Stimulated activated CD4-positive, alpha-beta T cell treated with anti-CD3 and anti-CD28 coated beads, Interleukin-15, amount 100 ng/mL, for 48 hours (primary cell): ENCODE results near the gene H2AZ1.
"Not testable (repeated sequence)": the region's sequence is repeated elsewhere in the genome, so short reads cannot be mapped to it uniquely, and the experiment has no call there.

Source experiments
- DNase-seq, 2 donors: peaks; one replicate each; pipeline ENCODE4 v3.0.0-alpha.2; 2020; ENCODE audit warnings: low read depth in 2 of 2

The H2AZ1 gene

DNA sequence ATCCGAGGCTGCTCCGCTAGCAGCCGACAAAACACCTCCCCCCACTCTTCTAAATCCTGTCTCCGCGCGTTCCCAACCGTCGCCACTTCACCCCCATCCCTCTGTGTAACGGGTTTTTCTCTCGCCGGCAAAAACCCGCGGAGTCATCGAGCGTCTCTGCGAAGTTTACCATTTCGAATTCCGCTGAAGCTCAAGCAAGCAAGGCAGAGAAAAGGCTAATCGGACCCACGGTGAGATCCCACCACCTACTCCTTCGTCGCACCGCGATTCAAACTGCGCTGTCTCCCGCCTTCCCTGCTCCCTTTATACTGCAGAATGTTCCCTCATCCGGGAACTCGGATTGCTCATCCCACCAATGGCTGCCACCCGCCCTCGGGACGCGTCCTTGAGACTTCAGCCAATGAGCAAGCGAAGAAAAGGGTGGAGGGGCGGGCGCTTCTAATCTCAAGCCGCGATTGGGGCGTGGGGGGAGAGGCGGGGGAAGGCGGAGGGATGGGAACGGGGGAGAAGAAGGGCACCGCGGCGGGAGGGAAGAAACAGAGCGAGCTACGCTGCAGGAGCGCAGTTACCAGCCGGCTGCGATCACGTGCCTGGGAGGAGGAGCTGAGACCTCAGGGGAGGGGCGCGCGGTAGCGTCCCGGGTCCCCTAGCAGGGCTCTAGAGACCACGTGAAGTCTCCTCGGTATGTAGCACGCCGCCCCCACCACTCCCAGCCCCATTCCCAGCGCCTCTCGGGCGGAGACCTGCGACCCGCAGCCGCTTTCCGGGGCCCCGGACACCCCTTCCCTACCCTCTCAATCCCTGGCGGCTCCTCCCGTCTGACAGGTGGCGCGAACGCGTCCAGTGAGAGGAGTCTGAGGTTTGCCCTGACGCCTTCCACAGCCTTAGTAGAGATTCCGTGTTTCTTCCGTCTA, at the start of gene H2AZ1:
TSS of gene H2AZ1 (minus strand) at position 277 of the 914 bp plus-strand sequence. CDS start at position 172, 105 bp downstream.
- peak; percentile 98 to 99 for DNase-seq

DNA sequence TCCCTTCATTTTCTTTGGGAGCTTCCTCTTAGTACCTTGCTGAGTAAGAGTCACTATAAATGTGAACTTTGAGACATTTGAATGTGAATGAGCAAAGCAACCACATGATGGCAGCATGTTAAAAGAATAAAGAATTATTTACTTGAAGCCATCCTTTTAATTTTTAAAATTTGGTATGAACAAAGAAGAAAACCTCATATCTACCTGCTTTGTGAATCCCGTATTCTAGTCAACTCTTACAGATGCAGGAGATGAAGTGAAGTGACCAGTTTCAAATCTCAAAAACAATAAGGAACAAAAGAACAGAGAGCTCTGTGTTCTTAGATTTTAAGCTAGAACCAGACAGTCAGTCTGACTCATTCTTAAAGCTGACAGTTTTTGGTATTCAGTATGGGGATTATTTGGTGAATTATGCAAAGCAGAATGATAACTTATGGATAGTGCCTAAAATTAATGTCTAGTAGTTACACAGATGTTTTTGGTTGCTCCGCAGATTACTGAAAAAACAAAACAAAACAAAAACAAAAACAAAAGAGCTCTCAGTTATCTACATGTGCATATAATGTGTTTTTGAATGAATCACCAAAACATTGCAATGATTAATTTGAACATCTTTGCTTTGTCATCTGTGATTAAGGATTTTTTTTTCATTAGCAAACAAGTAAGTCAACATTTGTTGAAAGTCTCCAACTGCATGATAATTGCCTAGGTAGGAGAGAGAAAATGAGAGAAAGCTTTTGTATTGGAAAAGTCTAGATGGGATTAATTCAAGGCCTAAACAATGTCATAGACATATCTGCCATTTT, 48.2 kb upstream of the H2AZ1 start:
- DNase-seq = no peak

DNA sequence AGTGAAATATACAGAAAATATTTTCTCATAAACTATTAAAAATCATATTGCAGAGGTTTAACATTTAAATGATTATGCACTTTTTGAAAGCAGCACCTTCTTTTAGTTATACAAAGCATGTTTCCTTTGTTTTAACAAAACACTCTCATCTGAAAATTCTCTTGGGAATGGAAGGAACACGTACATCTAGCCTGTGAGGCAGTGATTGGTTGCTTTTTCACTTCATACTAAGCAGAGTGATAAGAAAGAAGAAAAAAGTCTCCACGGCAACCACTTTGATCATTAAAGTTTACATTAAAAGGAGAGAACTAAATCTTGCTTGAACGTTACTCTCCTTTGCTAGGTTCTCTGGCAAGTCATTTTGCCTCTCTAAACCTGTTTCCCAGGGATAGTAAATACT, 41.7 kb upstream of the H2AZ1 start:
- no peak for DNase-seq

- DNase-seq = no peak
Observed at GRCh38 chr4:99987681-99988080, 37.6 kb upstream of the H2AZ1 start.

DNA sequence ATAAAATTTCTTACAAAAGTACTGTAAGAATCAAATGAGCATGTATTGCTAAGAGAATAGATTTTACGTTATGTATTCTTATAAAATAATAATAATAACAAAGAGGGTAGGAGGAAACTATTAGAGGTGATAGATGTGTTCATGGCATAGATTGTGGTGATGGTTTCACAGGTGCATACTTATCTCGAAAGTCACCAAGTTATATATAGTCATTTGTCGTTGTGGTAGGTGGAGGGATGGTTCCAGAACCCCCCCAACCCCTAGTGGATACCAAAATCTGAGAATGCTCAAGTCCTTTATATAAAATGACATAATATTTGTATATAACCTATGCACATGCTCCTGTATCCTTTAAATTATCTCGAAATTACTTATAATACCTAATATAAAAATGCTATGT, 36.7 kb upstream of the H2AZ1 start:
- no peak for DNase-seq

DNA sequence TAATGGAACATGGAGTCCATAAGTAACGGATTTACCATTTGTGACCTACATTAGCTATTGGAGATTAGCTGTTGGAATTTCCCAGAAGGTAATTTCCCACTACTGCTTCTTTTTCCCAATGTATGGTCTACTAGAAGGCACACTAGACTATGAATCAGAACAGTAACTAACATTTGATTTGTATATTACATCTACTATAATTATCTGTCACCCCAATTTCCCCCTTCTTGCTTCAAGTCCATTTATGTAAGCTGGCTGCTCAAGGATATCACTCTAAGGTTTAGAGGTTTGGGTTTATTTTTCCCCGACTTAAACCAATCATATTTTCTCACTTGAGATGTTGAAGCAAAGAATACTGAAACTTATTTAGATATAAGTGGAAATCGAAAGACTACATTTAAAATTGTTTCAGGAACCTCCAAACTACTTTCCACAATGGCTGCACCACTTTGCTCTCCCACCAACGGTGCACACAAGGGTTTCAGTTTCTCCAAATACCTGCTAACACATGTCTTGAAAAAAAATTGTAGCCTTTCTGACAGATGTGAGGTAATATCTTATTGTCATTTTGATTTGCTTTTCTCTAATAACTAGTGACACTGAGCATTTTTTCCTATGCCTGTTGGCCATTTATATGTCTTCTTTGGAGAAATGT, 33.3 kb upstream of the H2AZ1 start:
- no peak for DNase-seq

DNA sequence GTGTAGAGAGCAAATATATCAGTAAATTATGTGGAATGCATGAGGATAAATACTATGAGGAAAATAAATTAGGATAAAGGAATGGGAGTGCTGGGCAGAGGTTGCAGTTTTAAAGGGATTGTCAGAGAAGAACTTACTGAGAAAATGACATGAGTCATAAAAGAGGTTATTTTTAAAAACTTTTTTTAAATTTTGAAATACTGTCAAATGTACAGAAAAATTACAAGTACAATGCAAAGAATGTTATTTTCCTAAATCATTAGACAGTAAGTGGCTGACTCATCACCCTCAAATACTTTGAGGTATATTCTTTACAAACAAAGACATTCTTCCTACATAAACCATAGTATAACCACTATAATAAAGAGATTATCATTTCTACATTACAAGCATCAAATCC, 29.8 kb upstream of the H2AZ1 start:
- DNase-seq = no peak

- DNase-seq = no peak
Observed at GRCh38 chr4:99971453-99972111, 21.5 kb upstream of the H2AZ1 start.

DNA sequence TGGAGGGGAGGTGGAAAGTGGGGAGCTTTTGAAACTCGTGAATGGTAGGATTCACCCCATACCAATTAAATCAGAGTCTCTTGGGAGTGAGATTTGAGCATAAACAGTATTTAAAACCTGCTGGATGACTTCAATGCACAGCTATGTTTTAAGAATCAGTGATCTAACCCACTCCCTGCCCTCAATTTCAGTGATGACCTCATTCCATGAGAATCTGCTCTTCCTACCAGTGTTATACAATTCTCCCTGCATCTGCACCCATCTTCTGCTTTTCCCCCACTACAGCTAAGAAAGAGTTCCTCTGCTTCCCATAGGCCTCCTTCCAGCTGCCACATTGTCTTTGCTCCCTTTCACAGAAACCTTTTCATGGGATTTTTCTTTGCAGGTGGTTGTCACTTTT, 18.3 kb upstream of the H2AZ1 start:
- no peak for DNase-seq

GRCh38 chr4:99966692-99967091, 16.6 kb upstream of the H2AZ1 start:
- no peak for DNase-seq

DNA sequence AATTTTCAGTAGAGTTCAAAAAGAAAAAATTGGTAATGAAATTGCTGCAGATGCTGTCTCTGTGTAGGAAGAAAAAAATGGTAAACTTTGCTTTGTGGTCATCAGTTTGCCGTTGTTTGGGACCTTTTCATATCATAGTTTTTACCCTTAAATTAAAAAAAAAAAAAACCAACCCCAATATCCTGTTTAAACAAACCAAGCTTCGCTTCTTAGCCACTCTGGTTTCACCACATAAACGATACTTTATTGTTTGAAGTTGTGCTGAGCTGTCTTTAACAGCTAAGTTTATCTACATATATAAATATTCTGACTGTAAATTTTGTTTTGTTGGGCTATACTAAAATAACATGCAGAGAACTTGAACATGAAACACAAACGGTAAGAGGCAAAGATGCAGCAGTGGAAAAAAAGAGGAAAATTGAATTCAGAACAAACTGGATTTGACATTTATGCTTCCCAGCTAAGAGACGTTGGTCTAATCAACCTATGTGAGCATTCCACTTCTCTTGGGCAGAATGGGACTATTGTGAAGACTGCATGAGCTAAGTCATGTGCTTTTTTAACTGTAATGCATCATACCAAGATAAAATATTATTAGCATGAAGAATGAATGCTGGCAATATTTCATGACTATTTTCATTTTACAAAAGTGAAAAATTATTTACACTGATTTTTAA, 15.7 kb upstream of the H2AZ1 start:
- DNase-seq = no peak

- no peak for DNase-seq
Observed at GRCh38 chr4:99965173-99965572, 15.1 kb upstream of the H2AZ1 start.

DNA sequence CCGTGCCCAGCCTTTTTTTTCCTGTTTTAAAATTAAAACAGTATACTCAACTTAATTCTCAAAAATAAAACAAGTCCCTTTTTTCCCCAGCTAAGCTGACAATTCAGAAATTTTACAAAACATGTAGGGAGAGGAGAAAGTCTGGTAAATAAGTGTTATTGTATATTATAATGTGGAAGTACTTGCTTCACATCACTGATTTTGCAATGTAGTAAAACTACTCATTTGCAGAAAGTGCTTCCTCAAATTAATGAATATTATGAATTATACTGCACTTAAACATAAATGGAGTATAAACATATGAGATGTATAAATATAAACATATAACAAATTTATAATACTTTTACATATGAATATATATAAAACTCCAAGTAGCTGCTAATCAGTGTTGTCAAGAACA, 11.6 kb upstream of the H2AZ1 start:
- DNase-seq = no peak

GRCh38 chr4:99960648-99961047, 10.6 kb upstream of the H2AZ1 start:
- DNase-seq = no peak

DNA sequence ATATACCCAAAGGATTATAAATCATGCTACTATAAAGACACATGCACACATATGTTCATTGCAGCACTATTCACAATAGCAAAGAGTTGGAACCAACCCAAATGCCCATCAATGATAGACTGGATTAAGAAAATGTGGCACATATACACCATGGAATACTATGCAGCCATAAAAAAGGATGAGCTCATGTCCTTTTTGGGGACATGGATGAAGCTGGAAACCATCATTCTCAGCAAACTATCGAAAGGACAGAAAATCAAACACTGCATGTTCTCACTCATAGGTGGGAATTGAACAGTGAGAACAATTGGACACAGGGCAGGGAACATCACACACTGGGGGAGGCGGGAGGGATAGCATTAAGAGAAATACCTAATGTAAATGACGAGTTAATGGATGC, 8.1 kb upstream of the H2AZ1 start:
- DNase-seq = not testable (repeated sequence)

DNA sequence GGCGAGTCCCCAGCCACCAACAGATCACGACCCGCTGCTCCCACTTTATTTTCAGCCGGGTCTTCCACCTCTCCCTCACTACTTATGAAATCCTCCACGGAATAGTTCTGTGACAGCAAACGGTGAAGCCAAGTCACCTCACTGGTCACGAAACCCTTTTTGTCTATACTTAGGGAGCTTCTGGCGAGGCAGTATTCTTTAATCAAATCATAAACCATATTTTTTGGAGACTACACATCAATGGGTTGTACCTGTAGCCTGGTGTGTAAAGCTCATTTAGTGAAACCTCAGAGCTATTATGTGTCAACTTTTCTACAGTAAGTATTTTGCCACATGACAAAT, 809 bp upstream of the H2AZ1 start:
- no peak for DNase-seq

DNA sequence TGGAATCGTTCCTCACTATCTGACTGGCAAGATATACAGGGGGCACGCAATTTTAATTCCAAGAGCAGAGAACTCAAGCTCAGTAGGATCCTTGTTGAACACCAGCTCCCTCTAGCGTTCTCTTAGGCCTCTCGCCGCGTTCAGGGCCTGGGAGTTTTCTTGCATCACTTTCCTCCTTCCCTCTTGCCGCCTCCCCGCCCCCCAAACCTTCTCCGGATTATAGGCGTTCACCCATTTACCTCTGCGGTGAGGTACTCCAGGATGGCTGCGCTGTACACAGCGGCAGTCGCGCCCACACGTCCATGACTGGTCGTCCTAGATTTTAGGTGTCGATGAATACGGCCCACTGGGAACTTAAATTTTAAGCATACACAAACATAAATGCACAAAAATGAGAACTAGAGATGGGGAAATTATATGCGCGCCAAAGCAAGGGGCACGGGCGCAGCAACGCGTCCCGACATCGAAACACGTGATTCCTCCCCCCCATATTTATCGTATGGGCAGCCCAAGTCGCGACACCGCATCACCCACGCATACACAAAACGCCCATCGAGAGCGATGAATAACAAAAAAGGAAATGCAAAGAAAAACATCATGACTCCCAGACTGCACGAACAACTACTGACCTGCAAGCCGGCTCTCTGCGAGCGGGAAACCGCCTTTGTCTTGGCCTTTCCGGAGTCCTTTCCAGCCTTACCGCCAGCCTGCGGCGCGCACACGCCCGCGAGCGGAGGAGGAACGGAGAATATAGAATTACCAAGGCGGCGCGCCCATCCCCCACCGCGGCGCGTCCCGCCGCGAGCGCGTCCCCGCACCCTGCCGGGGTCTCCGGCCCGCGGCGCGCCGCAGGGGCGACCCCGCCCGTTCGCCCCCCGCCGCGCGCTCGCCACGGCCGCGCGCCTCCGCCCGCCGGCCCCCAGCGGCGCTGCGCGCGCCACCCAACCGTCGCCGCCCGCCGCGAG, 759 bp downstream of the H2AZ1 start:
- DNase-seq = peak; percentile 87 to 90

GRCh38 chr4:99947608-99948007, 2.5 kb downstream of the H2AZ1 start:
- DNase-seq = no peak

DNA sequence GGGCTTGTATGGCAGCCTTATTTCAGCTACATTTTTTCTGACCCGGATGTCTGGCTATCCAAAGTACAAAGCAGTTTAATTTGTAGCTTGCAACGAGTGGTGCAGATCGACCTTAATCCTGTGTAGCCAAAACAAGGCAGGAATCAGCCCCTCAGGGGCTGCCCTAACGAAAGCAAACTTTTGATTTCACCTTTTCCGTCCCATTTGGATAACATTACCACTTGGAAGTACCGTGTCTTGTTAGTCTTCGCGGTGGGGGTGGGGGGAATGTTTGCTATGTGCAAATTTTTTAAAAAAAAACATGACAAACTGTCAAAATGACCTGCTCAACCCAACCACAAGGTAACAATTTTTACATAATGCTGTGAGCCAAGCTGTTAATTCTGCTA, 2.9 kb downstream of the H2AZ1 start:
- no peak for DNase-seq
